ENCODE measurements around the gene OR13C8.

Gene OR13C8

GRCh38 chr9:104611213-104611612 is 42.2 kb downstream of the OR13C8 start:
- DNase-seq = no peak

GRCh38 chr9:104617418-104617817 is 48.5 kb downstream of the OR13C8 start:
- no peak for DNase-seq

DNA sequence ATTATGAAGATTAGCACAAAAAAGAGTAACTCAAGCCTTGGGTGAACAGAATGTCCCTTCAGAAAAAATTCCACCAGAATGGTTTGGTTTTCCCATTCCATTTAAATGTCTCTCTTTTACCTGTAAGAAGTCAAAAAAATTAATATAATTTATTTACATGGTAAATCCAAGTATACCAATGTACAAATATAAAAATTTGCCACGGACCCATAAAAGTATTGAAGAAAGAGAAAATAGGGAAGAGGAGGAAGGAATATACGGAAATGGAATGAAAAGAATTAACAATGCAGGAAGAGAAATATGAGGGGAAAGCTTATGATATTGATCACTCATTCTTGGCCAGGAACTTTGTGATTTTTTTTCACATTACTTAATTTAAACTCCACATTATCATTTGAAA is 49.1 kb downstream of the OR13C8 start, which contains the start of gene OR13C9:
Gene OR13C9, minus strand, starts transcription at position 101 of the 400 bp plus-strand sequence. Its CDS starts 0 bp downstream, at position 101.
- DNase-seq = no peak
